Kidney epithelial cell (primary cell): ENCODE measurements around the gene MTUS2. TPM values are rescaled to one million over a fixed set of nuclear protein-coding genes. Genes with fewer than 3 reads are reported as not detected.

Experiments
- DNase-seq: peaks from one replicate; pipeline ENCODE4 v3.0.0-alpha.2; 2010; ENCODE audit warnings: low read depth
- H3K27me3 ChIP-seq: 2 replicates; pipeline ENCODE4 v1.6.0; 2011; ENCODE audit warnings: low read length; ENCODE audit not compliant: control insufficient read depth, insufficient read depth
- H3K36me3 ChIP-seq: 2 replicates; pipeline ENCODE4 v1.5.1; 2011; ENCODE audit warnings: low read length; ENCODE audit not compliant: control insufficient read depth, insufficient read depth
- H3K4me3 ChIP-seq: 2 replicates; pipeline ENCODE4 v1.5.1; 2011; ENCODE audit warnings: low read depth, mild to moderate bottlenecking, control low read depth, low read length
- total RNA-seq: library from RNA; depleted of rRNA; stranded (reverse); fragments of >200 nt; gene quantifications from 2 replicates; pipeline ENCODE4 v1.2.3, GENCODE V29; 2015
- TF ChIP-seq, protein P1 (sequence below): IDR thresholded peaks from 2 replicates; pipeline ENCODE4 v1.5.1; 2011; ENCODE audit warnings: mild to moderate bottlenecking, moderate library complexity, low read length, control low read depth, inconsistent platforms; ENCODE audit not compliant: insufficient read depth, poor library complexity, severe bottlenecking

Gene MTUS2
- total RNA-seq, 1 donor from 2014 or later: 0.25 TPM

- H3K27me3 ChIP-seq: no peaks in the 10 kb centered on the region
- no peak for DNase-seq
- TF ChIP-seq, protein P1, sequence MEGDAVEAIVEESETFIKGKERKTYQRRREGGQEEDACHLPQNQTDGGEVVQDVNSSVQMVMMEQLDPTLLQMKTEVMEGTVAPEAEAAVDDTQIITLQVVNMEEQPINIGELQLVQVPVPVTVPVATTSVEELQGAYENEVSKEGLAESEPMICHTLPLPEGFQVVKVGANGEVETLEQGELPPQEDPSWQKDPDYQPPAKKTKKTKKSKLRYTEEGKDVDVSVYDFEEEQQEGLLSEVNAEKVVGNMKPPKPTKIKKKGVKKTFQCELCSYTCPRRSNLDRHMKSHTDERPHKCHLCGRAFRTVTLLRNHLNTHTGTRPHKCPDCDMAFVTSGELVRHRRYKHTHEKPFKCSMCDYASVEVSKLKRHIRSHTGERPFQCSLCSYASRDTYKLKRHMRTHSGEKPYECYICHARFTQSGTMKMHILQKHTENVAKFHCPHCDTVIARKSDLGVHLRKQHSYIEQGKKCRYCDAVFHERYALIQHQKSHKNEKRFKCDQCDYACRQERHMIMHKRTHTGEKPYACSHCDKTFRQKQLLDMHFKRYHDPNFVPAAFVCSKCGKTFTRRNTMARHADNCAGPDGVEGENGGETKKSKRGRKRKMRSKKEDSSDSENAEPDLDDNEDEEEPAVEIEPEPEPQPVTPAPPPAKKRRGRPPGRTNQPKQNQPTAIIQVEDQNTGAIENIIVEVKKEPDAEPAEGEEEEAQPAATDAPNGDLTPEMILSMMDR: no peak
- no peaks in the 10 kb centered on the region for H3K36me3 ChIP-seq
- H3K4me3 ChIP-seq: no peak overlapping the region
These were observed 464.6 kb downstream of the MTUS2 start for GRCh38 chr13:29284726-29285125.

- TF ChIP-seq, protein P1: no peak
- H3K4me3 ChIP-seq: no peak overlapping the region
- no peak for DNase-seq
- H3K36me3 ChIP-seq: no peaks in the 10 kb centered on the region
- no peaks in the 10 kb centered on the region for H3K27me3 ChIP-seq
These were observed 467.1 kb downstream of the MTUS2 start for GRCh38 chr13:29287237-29287636.

DNA sequence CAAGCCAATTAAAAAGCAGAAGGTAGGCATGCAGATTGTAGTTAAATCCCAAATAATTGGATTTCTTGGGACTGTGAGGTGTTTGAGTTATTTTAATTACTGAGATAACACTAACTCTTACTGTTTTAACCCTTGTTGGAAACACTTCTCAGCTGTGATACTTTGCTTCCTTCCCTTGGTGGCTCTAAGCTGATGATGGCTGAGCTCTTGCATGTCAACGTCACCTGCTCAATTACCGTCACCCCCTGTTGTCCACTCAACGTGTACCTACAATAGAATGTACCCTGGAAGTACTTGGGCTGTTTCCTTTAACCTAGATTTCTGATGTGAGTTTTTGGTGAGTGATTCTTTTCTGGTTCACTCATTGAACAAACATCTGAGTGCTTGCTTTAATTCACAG lies 471.9 kb downstream of the MTUS2 start:
- H3K4me3 ChIP-seq: no peak overlapping the region
- no peaks in the 10 kb centered on the region for H3K36me3 ChIP-seq
- H3K27me3 ChIP-seq: no peaks in the 10 kb centered on the region
- TF ChIP-seq, protein P1: no peak
- DNase-seq: no peak

- Histone ChIP-seq H3K27me3 (no peaks in the 10 kb centered on the region), H3K36me3 (no peaks in the 10 kb centered on the region), H3K4me3 (no peak overlapping the region)
- no peak for DNase-seq
- TF ChIP-seq, protein P1: no peak
These were observed 474.7 kb downstream of the MTUS2 start for GRCh38 chr13:29294821-29295220.

GRCh38 chr13:29301027-29301426 lies 480.9 kb downstream of the MTUS2 start:
- DNase-seq: no peak
- TF ChIP-seq, protein P1: no peak
- Histone ChIP-seq H3K4me3 (no peak overlapping the region), H3K27me3 (no peaks in the 10 kb centered on the region), H3K36me3 (no peaks in the 10 kb centered on the region)

GRCh38 chr13:29304148-29304547 lies 484.0 kb downstream of the MTUS2 start:
- TF ChIP-seq, protein P1: no peak
- Histone ChIP-seq H3K27me3 (no peaks in the 10 kb centered on the region), H3K4me3 (no peak overlapping the region), H3K36me3 (no peaks in the 10 kb centered on the region)
- no peak for DNase-seq
